GM18907 (cell line): ENCODE measurements around the gene ZFR2.
"Not testable (repeated sequence)": the region's sequence is repeated elsewhere in the genome, so short reads cannot be mapped to it uniquely, and the experiment has no call there.

Experiments
- ATAC-seq: cut with Tn5 transposase; IDR thresholded peaks from one replicate; pipeline ENCODE4 v1.9.1; 2021; ENCODE audit warnings: mild to moderate bottlenecking, moderate library complexity; ENCODE audit not compliant: unreplicated experiment

ZFR2 gene

DNA sequence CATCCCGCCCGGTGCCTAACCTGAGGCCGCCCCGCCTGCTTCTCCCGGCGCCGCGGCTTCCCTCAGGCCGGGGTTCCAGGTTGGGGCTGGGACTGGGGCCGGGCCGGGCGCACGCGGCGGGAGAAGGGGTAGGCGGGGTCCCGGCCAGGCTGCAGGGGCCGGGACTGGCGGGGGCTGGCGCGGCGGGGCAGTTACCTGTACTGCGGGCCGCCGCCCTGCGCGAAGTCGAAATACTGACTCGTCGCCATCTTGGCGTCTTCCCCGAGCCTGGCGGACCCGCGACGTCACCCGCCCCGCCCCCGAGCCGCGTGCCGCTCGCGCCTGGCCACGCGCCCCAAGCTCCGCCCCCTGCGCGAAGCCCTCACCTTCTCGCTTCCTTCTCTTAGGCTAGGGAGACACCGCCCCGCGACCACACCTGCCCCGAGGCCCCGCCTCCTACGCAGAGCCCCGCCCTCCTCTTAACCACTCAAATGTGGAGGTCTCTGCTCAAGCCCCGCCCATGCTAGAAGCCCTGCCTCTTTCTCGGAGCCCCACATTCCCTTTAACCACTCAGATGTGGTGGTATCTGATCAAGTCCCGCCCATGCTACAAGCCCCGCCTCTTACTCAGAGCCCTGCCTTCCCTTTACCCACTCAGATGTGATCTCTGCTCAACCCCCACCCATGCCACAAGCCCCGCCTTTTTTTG lies at the start of gene ZFR2:
Gene ZFR2 (minus strand): TSS at position 269 of the 687 bp plus-strand sequence. CDS start 21 bp downstream, at position 248.
- ATAC-seq: no peak

DNA sequence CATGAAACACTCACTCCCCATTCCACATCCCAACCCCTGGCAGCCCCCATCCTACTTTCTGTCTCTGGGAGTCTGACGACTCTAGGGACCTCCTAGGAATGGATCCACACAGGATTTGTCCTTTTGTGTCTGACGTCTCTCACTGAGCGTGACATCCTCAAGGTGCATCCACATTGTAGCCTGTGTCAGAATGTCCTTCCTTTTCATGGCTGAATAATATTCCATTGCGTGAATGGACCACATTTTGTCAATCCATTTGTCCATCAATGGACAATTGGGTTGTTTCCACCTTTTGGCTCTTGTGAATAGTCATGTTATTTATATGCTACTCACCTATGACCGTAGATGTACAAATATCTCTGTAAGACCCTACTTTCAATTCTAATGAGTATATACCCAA lies 47.2 kb upstream of the ZFR2 start:
- ATAC-seq: no peak

DNA sequence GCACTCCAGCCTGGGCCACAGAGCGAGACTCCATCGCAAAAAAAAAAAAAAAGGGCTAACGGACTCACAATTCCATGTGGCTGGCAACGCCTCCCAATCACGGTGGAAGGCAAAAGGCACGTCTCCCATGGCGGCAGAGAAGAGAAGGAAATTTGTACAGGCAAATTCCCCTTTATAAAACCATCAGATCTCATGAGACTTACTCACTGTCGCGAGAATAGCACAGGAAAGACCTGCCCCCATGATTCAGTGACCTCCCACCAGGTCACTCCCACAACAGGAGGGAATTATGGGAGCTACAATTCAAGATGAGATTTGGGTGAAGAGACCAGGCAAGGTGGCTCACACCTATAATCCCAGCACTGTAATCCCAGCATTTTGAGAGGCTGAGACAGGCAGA lies 45.4 kb upstream of the ZFR2 start:
- ATAC-seq: no peak

DNA sequence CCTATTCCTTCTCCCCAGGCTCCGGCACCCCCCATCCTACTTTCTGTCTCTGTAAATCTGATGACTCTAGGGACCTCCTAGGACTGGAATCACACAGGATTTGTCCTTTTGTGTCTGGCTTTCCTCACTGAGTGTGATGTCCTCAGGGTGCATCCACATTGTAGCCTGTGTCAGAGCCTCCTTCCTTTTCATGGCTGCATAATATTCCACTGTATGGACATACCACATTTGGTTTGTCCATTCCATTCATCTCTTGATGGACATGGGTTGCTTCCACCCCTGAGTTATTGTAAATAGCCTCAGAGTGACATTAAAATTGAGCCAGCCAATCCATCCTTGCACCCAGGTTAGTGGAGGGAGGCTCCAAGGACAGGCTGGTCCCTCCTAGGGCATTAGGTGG lies 41.3 kb upstream of the ZFR2 start:
- no peak for ATAC-seq

DNA sequence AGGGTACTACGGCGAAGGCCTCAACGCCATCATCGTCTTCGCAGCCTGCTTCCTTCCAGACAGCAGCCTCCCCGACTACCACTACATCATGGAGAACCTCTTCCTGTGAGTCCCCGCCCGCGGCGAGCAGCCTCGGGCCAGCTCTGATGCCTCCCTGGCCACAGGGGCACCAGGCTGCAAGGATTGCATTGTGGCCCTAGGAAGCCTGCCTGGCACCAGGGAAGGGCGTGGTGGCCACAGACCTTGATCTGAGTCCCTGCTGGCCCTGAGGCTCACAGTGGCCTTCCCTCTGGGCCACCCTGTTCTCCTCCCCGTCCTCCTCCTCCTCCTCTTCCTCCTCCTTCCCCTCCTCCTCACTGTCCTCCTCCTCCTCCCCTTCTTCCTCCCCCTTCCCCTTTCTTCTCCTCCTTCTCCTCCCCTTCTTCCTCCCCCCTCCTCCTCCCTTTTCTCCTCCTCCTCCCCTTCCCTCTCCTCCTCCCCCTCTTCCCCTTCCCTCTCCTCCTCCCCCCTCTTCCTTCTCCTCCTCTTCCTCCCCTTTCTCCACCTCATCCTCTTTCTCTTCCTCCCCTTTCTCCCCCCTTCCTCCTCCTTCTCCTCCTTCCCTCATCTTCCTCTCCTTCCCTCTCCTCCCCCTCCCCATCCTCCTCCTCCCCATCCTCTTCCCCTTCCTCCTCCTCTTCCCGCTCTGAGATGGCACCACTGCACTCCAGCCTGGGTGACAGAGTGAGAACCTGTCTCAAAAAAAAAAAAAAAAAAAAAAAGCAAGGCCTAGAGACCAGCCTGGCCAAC lies 39.6 kb upstream of the ZFR2 start:
- no peak for ATAC-seq

DNA sequence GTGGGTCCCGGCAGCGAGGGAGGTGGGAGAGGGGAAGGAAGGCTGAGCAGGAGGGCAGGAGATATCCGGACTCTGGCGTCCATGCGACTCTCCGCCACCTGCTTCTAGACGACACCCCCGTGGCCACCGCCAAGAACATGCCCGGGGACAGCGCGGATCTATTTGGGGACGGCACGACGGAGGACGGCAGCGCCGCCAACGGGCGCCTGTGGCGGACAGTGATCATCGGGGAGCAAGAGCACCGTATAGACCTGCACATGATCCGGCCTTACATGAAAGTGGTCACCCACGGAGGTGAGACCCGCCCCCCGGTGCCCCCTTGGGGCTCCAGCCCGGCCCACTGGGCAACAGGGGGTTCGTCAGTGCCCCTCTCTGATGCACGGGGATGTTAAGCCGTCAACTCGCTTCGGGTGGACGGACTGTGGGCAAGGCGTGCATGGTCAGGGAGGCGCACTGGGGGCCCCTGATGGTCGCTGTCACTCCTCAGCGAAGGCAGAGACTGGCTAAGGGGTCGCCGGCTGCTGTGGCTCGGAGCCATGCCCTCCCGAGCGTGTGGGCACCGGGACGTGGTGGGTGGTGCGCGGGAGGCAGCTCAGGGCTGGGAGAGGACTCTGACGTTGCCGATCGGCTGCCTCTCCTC lies 38.9 kb upstream of the ZFR2 start:
- no peak for ATAC-seq

DNA sequence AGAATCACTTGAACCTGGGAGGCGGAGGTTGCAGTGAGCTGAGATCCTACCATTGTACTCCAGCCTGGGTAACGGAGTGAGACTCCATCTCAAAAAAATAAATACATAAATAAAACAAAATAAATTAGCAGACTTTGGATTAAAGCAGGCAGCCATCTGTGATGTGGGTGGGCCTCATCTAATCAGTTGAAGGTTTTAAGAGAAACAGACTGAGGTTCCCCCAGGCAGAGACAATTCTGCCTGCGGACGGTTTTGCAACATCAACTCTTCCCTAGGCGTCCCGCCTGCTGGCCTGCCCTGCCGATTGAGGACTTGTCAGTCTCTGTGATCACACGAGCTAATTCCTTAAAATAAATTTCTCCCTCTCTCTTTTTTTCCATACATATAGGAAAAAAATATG lies 35.4 kb upstream of the ZFR2 start:
- ATAC-seq: no peak

DNA sequence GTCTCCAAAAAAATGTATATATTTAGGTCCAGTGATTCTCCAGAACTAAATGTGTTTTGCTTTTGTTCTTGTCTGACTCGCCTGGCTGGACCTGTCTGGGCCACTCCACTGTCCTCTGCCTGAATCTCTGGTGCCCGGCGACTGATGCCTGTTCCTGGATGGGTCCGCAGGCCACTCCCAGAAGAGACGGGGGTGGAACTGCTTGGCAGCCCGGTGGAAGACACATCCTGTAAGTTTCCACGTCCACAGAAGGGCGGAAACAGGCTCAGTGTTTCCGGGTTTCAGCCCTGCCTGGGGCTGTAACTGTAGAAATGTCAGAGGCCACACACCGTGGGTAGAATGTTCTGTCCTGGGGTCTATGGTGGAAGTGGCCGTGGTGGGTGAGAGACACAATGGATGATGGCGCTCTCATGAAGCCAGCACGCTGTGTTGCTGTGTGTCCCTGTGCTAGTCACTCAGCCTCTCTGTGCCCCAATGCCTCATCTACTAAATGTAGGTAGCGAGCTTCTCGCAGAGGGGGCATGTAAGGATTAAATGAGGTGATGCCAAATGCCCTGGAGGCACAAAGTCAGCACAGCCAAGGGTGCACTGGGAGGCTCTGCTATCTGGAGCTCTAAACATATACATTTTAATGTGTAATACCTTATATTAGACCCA lies 33.6 kb upstream of the ZFR2 start:
- no peak for ATAC-seq

DNA sequence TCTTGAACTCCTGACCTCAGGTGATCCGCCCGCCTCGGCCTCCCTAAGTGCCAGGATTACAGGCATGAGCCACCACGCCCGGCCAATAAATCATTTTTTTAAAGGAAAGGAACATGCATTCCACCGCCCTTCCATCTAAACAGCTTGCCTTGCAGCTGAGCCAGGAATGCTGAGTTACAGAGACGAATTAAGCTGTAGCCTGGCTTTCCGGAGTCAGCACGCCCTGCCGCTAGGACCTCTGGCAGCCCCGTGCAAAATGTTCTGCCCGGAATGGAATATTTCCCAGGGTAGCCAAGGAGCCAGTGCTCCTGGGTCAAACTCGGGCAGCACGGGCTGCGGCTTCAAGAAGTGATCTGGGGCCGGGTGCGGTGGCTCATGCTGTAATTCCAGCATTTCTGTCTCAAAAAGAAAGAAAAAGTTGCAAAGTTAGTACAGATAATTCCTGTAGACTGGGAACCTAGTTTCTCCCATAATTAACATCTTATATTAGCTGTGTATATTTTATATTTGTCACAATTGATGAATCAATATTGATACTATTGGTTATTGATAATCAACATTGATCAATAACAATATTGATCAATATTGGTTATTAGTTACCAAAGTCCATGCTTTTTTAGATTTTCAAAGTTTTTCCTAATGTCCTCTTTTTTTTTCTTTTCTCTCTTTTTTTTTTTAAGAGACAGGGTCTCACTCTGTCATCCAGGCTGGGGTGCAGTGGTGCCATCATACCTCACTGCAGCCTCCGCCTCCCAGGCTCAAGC lies 30.9 kb upstream of the ZFR2 start:
- no peak for ATAC-seq

DNA sequence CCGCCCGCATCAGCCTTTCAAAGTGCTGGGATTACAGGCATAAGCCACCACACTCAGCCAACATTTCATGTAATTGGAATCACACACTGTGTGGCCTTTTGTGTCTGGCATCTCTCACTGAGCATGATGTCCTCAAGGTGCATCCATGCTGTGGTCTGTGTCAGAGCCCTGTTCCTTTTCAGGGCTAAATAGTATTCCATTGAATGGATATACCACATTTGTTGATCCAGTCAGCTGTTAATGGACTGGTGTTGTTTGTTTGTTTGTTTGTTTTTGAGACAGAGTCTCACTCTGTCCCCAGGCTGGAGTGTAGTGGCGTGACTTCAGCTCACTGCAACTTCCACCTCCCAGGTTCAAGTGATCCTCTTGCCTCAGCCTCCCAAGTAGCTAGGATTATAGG lies 29.6 kb upstream of the ZFR2 start:
- no peak for ATAC-seq

DNA sequence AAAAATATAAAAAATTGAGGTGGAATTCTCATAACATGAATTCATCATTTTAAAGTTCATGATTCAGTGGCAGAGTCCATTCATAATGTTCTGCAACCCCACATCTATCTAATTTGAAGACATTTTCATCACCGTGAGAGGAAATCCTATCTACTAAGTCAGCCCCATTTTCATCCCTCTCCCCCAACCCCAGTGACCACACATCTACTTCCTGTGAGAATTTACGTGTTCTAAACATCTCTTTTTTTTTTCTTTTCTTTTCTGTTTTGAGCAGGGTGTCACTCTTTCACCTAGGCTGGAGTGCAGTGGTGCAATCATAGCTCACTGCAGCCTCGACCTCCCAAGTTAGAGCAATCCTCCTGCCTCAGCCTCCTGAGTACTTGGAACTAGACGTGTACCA lies 29.1 kb upstream of the ZFR2 start:
- ATAC-seq: no peak

DNA sequence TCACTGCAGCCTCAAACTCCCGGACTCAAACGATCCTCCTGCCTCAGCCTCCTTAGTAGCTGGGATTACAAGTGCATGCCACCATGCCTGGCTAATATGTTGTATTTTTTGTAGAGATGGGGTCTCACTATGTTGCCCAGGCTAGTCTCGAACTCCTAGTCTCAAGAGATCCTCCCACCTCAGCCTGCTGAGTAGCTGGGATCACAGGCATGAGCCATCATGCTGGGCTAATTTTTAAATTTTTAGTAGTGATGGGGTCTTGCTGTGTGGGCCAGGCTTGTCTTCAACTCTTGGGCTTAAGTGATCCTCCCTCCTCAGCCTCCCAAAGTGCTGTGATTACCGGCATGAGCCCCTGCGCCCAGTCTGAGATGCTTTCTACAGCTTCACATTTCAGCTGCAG lies 26.9 kb upstream of the ZFR2 start:
- ATAC-seq: no peak

DNA sequence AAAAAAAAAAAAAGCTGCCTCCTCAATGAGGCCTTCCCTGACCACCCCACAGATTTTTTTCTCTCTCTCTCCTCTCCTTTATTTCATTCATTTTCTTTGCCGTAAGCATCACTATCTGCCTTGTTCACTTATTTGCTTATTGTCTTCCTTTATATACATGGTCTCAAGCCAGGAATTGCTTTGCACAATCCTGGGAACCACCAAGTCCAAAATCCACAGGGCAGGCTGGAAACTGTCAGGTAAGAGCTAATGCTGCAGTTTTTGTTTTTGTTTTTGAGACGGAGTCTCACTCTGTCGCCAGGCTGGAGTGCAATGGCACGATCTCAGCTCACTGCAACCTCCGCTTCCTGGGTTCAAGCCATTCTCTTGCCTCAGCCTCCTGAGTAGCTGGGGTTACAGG lies 26.1 kb upstream of the ZFR2 start:
- ATAC-seq: not testable (repeated sequence)

DNA sequence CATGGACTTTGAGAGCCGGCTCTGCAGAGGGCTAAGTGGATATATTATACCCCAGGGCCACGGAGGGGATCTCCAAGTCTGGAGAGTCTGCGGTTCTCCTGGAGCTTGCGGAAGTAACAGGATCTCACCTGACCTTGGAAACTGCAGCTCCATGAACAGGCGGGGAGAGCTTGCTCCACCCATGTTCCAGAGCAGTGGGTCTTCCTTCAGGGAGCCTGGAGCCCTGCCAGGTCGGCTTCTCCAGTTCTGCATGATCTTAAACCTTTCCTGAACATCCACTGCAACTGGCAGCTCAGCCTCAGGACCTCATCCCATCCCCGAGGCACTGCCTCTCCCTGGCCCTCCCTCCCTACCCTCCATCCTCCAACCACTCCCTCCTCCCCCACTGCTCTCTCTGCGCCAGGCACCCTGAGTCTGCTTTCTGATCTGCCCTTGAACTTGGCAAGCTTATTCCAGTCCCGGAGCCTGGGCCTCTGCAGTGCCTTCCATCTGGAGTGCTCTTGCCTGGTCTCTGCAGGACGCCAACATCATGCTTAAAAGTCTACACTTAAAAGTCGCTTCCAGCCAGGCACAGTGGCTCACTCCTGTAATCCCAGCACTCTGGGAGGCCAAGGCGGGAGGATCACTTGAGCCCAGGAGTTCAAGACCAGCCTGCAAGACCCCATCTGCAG lies 24.8 kb upstream of the ZFR2 start:
- no peak for ATAC-seq

DNA sequence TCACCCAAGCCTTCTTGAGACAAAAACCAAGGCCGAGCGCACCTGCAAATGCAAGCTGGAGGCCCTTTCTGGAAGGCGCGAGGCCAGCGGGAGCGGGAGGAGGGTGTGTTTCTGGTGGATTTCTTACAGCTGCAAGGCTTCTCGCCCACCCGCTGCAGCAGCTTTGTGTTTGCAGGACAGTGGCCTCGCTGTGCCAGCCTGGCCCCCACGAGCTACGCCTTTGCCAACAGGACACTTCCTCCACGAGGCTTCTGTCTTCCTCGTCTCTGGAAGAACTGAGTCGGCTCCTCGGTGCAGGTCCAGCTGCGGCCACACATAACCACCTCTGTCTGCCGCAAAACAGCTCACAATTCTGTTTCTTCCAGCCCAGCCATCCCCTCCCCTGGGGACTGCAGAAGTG lies 21.8 kb upstream of the ZFR2 start:
- ATAC-seq: no peak

DNA sequence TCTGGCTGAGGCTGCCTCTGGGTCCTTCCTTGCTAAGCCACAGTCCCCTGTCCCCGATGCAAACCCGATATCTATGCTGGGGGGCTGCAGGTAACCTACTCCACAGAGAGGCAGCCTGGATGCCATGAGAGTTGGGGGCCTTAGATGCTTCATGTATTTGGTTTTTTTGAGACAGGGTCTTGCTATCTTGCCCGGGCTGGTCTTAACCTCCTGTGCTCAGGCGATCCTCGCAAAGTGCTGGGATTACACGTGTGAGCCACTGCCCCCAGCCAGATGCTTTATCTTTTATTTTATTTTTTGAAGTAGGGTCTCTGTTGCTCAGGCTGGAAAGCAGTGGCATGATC lies 13.2 kb upstream of the ZFR2 start:
- ATAC-seq: no peak

DNA sequence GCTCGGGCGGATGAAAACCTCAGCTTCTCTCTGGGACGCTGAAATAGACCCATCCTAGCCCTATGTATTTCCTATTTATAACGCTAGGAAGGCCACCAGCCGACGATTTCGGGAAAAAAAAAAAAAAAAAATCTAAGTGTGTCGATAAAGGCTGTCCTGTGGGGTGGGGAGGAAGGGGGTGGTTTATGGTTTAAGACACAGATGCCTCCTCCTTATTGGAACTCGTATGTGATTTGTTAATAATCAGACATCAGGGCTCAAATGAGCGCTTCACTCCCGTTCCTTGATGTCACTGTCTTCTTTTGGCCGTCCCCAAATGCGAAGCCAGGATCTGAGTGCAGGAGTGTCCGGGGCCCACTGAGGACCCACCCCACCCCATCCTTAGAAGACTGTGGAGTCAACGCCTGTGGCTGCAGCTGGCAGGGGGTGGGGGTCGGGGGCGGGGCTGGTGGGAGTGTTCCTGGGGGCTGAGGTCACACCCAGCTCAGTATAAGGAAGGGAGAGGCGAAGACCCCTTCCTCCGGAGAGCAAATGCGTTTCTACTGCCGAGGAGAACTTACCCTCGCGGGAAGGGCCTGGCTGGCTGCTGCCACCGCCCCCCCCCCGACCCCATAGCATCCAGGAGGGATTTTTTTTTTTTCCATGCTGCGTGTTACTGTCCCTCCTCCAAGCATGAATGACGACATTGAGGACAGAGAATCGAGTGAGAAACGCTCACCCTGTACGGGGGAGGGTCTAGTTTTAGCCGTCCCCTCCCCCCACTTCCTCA lies 12.6 kb upstream of the ZFR2 start:
- ATAC-seq: no peak

DNA sequence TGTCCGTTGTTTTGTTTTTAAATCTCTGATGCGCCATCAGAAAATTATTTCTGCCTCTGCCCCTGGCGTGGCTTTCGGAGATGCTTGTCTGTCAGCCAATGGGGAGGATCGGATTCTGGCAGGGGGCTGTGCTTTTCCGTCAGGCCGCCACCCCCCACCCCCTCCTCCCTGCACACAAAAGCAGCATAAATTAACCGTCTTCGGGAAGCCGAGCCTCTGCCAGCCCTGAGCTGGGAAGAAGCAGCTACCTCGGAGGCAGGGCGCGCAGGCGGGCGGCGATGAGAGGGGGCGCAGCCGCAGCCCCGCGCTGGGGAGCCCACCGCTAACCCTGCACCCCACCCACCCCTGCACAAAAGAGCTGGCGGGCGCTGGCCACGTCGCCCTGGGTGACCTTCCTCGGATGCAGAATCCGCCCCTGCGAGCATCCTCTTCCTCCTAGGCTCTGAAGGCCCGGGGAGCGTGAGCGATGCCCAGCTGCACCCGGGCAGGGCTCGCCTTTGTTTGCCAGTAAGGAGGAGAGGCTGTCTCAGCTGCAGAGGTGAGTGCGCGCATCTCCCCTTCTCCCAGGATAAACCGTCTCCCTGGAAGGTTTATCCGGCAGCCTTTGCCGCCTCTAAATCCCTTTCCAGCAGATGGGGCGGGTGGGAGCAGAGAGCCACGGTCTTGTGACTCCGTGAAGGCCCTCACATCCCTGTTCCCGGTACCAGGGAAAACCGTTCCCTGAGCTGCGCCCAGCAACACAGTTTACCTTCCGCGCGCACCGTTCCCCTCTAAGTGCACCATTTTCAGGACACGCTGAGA lies 11.8 kb upstream of the ZFR2 start, which contains the start of gene ATCAY:
Gene ATCAY (plus strand): TSS at position 215 of the 801 bp plus-strand sequence. CDS start 5,083 bp downstream, outside the sequence.
- ATAC-seq: no peak

DNA sequence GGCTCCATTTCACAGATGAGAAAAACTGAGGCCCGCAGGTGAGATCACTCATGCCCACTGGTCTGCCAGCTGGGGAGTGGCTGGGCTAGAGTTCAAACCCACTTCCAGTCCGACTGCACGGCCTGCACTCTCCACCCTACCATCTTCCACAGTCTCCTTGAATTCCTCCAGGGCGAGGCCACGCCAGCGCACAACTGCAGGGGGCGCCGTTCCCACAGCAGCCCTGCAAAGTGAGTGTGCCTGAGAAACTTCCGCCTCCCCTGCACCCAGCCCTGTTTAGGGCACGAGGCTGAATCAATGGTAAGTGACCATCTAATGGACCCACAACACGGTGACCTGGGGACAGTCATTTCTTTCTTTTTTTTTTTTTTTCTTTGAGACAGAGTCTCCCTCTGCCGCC lies 10.8 kb upstream of the ZFR2 start:
- no peak for ATAC-seq
